K562 (cell line): ENCODE results near the gene RNF213.

Experiments used
- CHD2 ChIP-seq: IDR thresholded peaks from 2 replicates; pipeline ENCODE4 v1.6.1; 2011; ENCODE audit warnings: low read depth, low read length
- HNRNPL ChIP-seq: fragments of 200-400 bp; formaldehyde crosslinking; IDR thresholded peaks from 2 replicates; pipeline ENCODE4 v1.6.1; 2017; ENCODE audit warnings: low read depth, mild to moderate bottlenecking, low read length
- STAG1 ChIP-seq: sonication (generic); formaldehyde crosslinking; IDR thresholded peaks from 2 replicates; pipeline ENCODE4 v1.5.0; 2020; ENCODE audit warnings: missing genetic modification reagents, borderline replicate concordance
- TAF9B ChIP-seq: fragments of 450-650 bp; IDR thresholded peaks from 2 replicates; pipeline ENCODE4 v1.6.1; 2018; ENCODE audit warnings: mild to moderate bottlenecking; ENCODE audit not compliant: partially characterized antibody
- YY1 ChIP-seq, 3 experiments: IDR thresholded peaks; 2 replicates each; pipeline ENCODE4 v1.6.1; 2011; ENCODE audit warnings: low read length in 2 of 3, mild to moderate bottlenecking in 2 of 3, moderate library complexity in 2 of 3, borderline replicate concordance in 1 of 3, control low read depth in 1 of 3, low read depth in 1 of 3; ENCODE audit not compliant: insufficient read depth in 3 of 3, insufficient replicate concordance in 2 of 3, control insufficient read depth in 1 of 3, insufficient read length in 1 of 3; ENCODE audit errors: extremely low read depth in 1 of 3
- TF ChIP-seq, protein P1 (sequence below): sonication (generic); formaldehyde crosslinking; IDR thresholded peaks from 2 replicates; pipeline ENCODE4 v1.8.1; 2023; ENCODE audit warnings: mild to moderate bottlenecking, missing genetic modification reagents

DNA sequence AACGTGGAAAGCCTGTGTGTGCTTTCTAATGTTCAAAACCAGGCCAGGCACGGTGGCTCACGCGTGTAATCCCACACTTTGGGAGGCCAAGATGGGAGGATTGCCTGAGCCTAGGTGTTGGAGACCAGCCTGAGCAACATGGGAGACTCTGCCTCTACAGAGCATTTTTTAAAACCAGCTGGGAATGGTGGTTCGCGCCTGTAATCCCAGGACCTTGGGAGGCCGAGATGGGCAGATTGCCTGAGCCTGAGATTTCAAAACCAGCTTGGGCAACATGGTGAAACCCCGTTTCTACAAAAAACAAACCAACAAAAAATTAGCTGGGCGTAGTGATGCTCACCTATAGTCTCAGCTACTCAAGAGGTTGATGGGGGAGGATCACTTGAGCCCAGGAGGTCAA, 26.4 kb downstream of the RNF213 start:
- no peak for TF ChIP-seq YY1 (IDR thresholded peaks at IDR 0.05; ENCODE audit: borderline replicate concordance in 1 of 3, control insufficient read depth in 1 of 3, extremely low read depth in 1 of 3, insufficient read depth in 3 of 3, insufficient read length in 1 of 3, insufficient replicate concordance in 2 of 3, low read depth in 1 of 3, low read length in 2 of 3)
- no peak for TF ChIP-seq TAF9B
- no peak for TF ChIP-seq CHD2
- TF ChIP-seq STAG1 (CRISPR knock-in tag), result no peak
- no peak for TF ChIP-seq HNRNPL
- TF ChIP-seq, protein P1, sequence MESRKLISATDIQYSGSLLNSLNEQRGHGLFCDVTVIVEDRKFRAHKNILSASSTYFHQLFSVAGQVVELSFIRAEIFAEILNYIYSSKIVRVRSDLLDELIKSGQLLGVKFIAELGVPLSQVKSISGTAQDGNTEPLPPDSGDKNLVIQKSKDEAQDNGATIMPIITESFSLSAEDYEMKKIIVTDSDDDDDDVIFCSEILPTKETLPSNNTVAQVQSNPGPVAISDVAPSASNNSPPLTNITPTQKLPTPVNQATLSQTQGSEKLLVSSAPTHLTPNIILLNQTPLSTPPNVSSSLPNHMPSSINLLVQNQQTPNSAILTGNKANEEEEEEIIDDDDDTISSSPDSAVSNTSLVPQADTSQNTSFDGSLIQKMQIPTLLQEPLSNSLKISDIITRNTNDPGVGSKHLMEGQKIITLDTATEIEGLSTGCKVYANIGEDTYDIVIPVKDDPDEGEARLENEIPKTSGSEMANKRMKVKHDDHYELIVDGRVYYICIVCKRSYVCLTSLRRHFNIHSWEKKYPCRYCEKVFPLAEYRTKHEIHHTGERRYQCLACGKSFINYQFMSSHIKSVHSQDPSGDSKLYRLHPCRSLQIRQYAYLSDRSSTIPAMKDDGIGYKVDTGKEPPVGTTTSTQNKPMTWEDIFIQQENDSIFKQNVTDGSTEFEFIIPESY (CRISPR knock-in tag), result no peak
